ENCODE results near the gene MAN2C1.

MAN2C1 gene

DNA sequence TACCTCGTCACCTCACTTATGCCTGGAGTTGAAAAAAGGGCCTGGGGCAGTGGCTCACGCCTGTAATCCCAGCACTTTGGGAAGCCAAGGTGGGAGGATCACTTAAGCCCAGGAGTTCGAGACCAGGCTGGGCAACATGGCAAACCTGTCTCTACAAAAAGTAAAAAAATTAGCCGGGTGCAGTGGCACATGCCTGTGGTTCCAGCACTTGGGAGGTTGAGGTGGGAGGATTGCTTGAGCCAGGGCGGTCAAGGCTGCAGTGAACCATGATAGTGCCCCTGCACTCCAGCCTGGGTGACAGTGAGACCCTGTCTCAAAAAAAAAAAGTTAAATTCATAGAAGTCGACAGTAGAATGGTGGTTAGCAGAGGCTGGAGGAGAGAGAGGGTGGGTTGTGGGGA lies 26.2 kb downstream of the MAN2C1 start:
- no peak for TF ChIP-seq ZNF8 (CRISPR knock-in tag; IDR thresholded peaks at IDR 0.05)
- TF ChIP-seq, protein P1, sequence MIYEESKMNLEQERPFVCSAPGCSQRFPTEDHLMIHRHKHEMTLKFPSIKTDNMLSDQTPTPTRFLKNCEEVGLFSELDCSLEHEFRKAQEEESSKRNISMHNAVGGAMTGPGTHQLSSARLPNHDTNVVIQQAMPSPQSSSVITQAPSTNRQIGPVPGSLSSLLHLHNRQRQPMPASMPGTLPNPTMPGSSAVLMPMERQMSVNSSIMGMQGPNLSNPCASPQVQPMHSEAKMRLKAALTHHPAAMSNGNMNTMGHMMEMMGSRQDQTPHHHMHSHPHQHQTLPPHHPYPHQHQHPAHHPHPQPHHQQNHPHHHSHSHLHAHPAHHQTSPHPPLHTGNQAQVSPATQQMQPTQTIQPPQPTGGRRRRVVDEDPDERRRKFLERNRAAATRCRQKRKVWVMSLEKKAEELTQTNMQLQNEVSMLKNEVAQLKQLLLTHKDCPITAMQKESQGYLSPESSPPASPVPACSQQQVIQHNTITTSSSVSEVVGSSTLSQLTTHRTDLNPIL (CRISPR knock-in tag; IDR thresholded peaks at IDR 0.05; ENCODE audit: low read depth) = no peak
- no peak for TF ChIP-seq RARB (CRISPR knock-in tag; IDR thresholded peaks at IDR 0.05)
- ATAC-seq = no peak

DNA sequence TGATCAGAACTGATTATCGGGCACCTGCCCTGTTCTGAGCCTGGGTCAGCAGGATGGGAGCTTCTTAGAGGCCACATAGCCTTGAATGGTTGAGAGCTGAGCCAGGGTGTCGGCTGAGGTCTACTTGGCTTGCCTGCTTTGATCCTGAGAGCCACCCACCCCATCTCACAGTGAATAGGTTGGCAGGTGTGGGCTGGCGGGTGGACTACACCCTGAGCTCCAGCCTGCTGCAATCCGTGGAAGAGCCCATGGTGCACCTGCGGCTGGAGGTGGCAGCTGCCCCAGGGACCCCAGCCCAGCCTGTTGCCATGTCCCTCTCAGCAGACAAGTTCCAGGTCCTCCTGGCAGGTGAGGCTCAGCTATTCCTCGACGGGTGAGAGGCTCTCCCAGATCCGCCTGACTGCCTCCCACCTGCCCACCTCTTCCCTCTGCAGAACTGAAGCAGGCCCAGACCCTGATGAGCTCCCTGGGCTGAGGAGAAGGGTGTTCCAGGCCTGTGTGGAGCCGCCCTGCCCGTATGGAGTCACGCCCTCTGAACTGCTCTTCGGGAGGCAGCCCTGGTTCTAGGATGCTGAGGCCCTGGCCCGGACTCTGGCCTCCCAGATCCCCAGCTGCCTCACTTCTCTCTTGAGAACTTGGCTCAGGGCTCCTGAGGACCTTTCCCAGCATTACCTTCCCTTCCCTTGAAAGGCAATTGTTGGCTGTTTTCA lies 28.7 kb downstream of the MAN2C1 start:
- TF ChIP-seq OSR1 (CRISPR knock-in tag; IDR thresholded peaks at IDR 0.05) = no peak
- TF ChIP-seq ZC3H10 (CRISPR knock-in tag; IDR thresholded peaks at IDR 0.05) = no peak
- TF ChIP-seq, protein P2, sequence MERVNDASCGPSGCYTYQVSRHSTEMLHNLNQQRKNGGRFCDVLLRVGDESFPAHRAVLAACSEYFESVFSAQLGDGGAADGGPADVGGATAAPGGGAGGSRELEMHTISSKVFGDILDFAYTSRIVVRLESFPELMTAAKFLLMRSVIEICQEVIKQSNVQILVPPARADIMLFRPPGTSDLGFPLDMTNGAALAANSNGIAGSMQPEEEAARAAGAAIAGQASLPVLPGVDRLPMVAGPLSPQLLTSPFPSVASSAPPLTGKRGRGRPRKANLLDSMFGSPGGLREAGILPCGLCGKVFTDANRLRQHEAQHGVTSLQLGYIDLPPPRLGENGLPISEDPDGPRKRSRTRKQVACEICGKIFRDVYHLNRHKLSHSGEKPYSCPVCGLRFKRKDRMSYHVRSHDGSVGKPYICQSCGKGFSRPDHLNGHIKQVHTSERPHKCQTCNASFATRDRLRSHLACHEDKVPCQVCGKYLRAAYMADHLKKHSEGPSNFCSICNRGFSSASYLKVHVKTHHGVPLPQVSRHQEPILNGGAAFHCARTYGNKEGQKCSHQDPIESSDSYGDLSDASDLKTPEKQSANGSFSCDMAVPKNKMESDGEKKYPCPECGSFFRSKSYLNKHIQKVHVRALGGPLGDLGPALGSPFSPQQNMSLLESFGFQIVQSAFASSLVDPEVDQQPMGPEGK (CRISPR knock-in tag; IDR thresholded peaks at IDR 0.05; ENCODE audit: borderline replicate concordance) = no peak
- TF ChIP-seq ZNF565 (CRISPR knock-in tag; conservative IDR thresholded peaks at IDR 0.05; ENCODE audit: low read depth) = no peak
- no peak for TF ChIP-seq ZFP3 (CRISPR knock-in tag; IDR thresholded peaks at IDR 0.05)
- TF ChIP-seq PPARA (CRISPR knock-in tag; IDR thresholded peaks at IDR 0.05; ENCODE audit: borderline replicate concordance) = no peak
- no peak for ATAC-seq

DNA sequence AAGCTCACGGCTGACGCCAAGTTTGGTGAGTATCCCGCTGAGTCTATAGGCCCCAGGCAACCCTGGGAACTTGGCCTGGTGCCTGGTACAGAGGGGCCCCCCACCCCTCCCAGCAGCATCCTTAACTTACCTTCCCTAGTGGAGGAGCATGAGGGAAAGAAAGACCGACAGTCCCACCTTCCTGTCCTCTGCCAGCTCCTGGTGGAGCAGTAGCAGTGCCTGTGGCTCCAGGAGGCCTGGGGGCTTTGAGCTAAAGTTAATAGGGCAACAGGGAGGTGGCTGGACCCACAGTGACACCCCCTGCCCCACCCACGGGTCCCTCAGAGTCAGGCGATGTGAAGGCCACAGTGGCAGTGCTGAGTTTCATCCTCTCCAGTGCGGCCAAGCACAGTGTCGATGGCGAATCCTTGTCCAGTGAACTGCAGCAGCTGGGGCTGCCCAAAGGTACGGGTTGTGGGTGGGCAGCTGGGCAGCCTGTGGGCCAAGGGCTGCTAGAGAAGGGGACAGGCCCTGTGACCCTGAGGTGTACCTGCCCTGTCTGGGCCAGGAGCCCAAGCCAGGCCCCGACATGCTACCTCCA lies 29.7 kb downstream of the MAN2C1 start:
- no peak for TF ChIP-seq ZFP30 (CRISPR knock-in tag; IDR thresholded peaks at IDR 0.05)
- no peak for TF ChIP-seq PPARA (CRISPR knock-in tag; IDR thresholded peaks at IDR 0.05; ENCODE audit: borderline replicate concordance)
- TF ChIP-seq RARB (CRISPR knock-in tag; IDR thresholded peaks at IDR 0.05) = no peak
- TF ChIP-seq, protein P1 (CRISPR knock-in tag; IDR thresholded peaks at IDR 0.05; ENCODE audit: low read depth) = no peak
- TF ChIP-seq, protein P3, sequence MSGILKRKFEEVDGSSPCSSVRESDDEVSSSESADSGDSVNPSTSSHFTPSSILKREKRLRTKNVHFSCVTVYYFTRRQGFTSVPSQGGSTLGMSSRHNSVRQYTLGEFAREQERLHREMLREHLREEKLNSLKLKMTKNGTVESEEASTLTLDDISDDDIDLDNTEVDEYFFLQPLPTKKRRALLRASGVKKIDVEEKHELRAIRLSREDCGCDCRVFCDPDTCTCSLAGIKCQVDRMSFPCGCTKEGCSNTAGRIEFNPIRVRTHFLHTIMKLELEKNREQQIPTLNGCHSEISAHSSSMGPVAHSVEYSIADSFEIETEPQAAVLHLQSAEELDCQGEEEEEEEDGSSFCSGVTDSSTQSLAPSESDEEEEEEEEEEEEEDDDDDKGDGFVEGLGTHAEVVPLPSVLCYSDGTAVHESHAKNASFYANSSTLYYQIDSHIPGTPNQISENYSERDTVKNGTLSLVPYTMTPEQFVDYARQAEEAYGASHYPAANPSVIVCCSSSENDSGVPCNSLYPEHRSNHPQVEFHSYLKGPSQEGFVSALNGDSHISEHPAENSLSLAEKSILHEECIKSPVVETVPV (CRISPR knock-in tag; IDR thresholded peaks at IDR 0.05) = no peak
- no peak for TF ChIP-seq GLIS3 (CRISPR knock-in tag; IDR thresholded peaks at IDR 0.05)
- TF ChIP-seq SNAI2 (CRISPR knock-in tag; IDR thresholded peaks at IDR 0.05) = no peak
- TF ChIP-seq ZNF565 (CRISPR knock-in tag; conservative IDR thresholded peaks at IDR 0.05; ENCODE audit: low read depth) = no peak
- no peak for TF ChIP-seq ZC3H10 (CRISPR knock-in tag; IDR thresholded peaks at IDR 0.05)
- no peak for TF ChIP-seq ZFP3 (CRISPR knock-in tag; IDR thresholded peaks at IDR 0.05)
- TF ChIP-seq ARNTL (CRISPR knock-in tag; IDR thresholded peaks at IDR 0.05; ENCODE audit: borderline replicate concordance, low read depth) = no peak
- no peak for TF ChIP-seq ISL1 (CRISPR knock-in tag; IDR thresholded peaks at IDR 0.05)
- TF ChIP-seq ZNF8 (CRISPR knock-in tag; IDR thresholded peaks at IDR 0.05) = no peak
- TF ChIP-seq TCF4 (CRISPR knock-in tag; IDR thresholded peaks at IDR 0.05; ENCODE audit: borderline replicate concordance) = no peak
- no peak for ATAC-seq

DNA sequence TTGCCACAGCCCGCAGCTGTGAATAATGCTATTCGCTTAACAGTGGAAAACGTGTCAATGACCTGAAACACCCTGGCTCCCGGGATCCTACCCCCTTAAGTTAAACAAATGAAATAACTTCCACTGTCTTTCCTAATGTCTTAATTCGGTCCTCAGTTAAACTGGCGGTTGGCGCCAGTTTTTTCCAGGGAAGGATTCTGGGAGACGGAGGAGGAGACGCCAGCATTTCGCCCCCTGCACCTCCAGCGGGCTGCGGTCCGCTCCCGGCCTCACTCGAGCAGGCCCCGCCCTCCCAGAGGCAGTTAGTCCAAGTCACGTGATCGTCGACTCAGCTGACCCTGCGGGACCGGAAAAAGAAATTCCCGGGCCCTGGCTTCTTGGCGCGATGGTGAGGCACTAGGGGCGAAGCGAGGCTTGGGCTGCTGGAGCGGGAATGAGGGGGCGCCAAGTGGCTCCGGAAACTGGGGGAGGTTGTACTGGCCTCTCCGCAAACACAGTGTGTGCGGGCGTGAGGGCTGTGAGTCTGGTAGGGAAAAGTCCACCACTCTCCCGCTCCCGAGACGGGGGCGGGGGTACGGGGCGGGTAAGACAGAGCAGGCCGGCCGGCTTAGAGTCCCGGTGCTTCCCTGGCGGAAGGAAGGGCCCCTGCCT lies 32.6 kb downstream of the MAN2C1 start, which contains the start of gene COMMD4:
Gene COMMD4 (plus strand): TSS at position 359 of the 651 bp plus-strand sequence. CDS start 27 bp downstream, at position 386.
- TF ChIP-seq ZFP3 (CRISPR knock-in tag; IDR thresholded peaks at IDR 0.05) (peak; percentile 65; the same call in 1 of the 2 replicates), ZFP30 (CRISPR knock-in tag; IDR thresholded peaks at IDR 0.05) (no peak)
- peak; percentile 93 for ATAC-seq

DNA sequence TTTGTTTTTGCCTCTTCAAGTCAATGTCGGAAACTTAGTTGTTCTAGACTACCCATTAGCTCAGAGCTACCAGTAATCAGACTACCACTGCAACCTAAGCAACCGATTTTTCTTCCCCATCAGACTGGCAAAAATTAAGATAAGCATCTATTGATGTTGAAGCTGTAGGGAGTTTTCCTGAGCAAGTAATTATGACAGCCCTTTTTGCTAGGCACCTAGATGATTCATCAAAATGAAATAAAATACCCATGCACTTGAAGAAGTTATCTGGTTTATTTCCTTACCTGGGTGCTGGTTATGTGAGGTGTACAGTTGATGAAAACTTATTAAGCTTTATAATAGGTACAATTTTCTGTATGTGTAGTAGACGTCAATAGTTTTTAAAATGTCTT lies 33.1 kb downstream of the MAN2C1 start:
- no peak for ATAC-seq
- no peak for TF ChIP-seq ZFP30 (CRISPR knock-in tag; IDR thresholded peaks at IDR 0.05)
- no peak for TF ChIP-seq ISL1 (CRISPR knock-in tag; IDR thresholded peaks at IDR 0.05)
- TF ChIP-seq SNAI2 (CRISPR knock-in tag; IDR thresholded peaks at IDR 0.05) = no peak
- TF ChIP-seq OSR1 (CRISPR knock-in tag; IDR thresholded peaks at IDR 0.05) = no peak
- TF ChIP-seq BACH2 (CRISPR knock-in tag; IDR thresholded peaks at IDR 0.05; ENCODE audit: borderline replicate concordance) = no peak
- TF ChIP-seq, protein P4, sequence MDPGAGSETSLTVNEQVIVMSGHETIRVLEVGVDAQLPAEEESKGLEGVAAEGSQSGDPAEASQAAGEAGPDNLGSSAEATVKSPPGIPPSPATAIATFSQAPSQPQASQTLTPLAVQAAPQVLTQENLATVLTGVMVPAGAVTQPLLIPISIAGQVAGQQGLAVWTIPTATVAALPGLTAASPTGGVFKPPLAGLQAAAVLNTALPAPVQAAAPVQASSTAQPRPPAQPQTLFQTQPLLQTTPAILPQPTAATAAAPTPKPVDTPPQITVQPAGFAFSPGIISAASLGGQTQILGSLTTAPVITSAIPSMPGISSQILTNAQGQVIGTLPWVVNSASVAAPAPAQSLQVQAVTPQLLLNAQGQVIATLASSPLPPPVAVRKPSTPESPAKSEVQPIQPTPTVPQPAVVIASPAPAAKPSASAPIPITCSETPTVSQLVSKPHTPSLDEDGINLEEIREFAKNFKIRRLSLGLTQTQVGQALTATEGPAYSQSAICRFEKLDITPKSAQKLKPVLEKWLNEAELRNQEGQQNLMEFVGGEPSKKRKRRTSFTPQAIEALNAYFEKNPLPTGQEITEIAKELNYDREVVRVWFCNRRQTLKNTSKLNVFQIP (CRISPR knock-in tag; IDR thresholded peaks at IDR 0.05; ENCODE audit: borderline replicate concordance, low read depth) = no peak
- no peak for TF ChIP-seq ZFP3 (CRISPR knock-in tag; IDR thresholded peaks at IDR 0.05)
- no peak for TF ChIP-seq PPARA (CRISPR knock-in tag; IDR thresholded peaks at IDR 0.05; ENCODE audit: borderline replicate concordance)
- no peak for TF ChIP-seq TCF4 (CRISPR knock-in tag; IDR thresholded peaks at IDR 0.05; ENCODE audit: borderline replicate concordance)
- TF ChIP-seq, protein P5, sequence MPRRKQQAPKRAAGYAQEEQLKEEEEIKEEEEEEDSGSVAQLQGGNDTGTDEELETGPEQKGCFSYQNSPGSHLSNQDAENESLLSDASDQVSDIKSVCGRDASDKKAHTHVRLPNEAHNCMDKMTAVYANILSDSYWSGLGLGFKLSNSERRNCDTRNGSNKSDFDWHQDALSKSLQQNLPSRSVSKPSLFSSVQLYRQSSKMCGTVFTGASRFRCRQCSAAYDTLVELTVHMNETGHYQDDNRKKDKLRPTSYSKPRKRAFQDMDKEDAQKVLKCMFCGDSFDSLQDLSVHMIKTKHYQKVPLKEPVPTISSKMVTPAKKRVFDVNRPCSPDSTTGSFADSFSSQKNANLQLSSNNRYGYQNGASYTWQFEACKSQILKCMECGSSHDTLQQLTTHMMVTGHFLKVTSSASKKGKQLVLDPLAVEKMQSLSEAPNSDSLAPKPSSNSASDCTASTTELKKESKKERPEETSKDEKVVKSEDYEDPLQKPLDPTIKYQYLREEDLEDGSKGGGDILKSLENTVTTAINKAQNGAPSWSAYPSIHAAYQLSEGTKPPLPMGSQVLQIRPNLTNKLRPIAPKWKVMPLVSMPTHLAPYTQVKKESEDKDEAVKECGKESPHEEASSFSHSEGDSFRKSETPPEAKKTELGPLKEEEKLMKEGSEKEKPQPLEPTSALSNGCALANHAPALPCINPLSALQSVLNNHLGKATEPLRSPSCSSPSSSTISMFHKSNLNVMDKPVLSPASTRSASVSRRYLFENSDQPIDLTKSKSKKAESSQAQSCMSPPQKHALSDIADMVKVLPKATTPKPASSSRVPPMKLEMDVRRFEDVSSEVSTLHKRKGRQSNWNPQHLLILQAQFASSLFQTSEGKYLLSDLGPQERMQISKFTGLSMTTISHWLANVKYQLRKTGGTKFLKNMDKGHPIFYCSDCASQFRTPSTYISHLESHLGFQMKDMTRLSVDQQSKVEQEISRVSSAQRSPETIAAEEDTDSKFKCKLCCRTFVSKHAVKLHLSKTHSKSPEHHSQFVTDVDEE (CRISPR knock-in tag; IDR thresholded peaks at IDR 0.05) = no peak
- no peak for TF ChIP-seq ZNF70 (CRISPR knock-in tag; IDR thresholded peaks at IDR 0.05)
- no peak for TF ChIP-seq RARB (CRISPR knock-in tag; IDR thresholded peaks at IDR 0.05)
- TF ChIP-seq TOX (CRISPR knock-in tag; IDR thresholded peaks at IDR 0.05; ENCODE audit: borderline replicate concordance) = no peak

Data from SK-N-SH treated with all-trans-retinoic acid at 6 μM for 48 hours (cell line).